ENCODE data around the gene UCHL3.

The UCHL3 gene

GRCh38 chr13:75550159-75550567 is 572 bp downstream of the UCHL3 start:
- DNase-seq, result no peak

- DNase-seq, result no peak
Measured at GRCh38 chr13:75554464-75554863, 4.9 kb downstream of the UCHL3 start.

DNA sequence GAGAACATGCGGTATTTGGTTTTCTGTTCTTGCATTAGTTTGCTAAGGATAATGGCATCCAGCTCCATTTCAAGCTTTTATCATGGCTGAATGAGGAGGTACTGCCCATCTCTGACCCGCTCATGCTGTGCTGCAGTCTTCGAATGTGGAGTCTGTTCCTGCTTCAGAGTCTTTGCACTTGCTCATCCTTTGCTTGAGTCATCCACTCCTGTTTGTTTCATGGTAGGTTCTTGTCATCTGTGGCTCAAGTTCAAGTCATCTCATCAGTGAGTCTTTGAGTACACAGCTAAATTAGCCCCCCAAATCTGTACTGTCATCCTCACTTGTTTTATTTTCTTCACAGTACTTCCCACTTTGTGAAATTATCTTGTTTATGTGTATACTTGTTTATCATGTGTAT is 5.4 kb downstream of the UCHL3 start:
- DNase-seq, result no peak

GRCh38 chr13:75555836-75556235 is 6.2 kb downstream of the UCHL3 start:
- no peak for DNase-seq

DNA sequence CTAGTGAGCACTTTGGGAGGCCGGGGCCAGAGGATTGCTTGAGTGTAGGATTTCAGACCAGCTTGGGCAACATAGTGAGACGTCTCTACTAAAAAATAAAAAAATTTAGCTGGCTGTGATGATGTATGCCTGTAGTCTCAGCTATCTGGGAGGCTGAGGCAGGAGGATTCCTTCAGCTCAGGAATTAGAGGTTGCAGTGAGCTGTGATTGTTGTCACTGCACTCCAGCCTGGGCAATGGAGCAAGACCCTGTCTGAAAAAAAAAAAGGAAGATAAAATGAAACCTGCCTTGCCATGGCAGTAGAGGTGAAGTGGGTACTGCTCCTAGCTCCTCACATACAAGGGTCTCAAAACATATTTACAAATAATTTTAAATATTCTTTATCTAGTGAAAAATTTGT is 7.4 kb downstream of the UCHL3 start:
- DNase-seq, result no peak

- no peak for DNase-seq
Measured at GRCh38 chr13:75558145-75558840, 8.7 kb downstream of the UCHL3 start.

- no peak for DNase-seq
Measured at GRCh38 chr13:75566658-75567057, 17.1 kb downstream of the UCHL3 start.

DNA sequence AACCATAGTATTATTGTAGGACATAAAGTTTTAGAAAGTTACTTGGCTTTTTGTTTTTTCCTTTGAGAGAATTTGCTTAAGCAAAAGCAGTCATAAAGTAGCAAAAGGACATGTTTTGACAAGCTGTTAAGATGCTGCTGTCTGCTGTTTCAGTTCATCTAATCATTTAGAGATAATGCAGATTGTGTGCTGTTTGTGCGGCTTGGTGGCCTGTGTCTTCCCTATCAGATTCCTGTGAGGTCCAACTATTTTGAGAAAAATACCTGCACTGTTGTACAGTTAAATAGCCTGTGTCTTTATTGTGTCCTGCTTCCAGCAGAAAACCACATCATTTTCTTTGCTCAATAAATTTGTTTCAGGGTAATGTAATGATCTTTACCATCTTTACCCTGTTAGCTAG is 20.0 kb downstream of the UCHL3 start:
- no peak for DNase-seq

GRCh38 chr13:75579529-75579928 is 29.9 kb downstream of the UCHL3 start:
- no peak for DNase-seq

DNA sequence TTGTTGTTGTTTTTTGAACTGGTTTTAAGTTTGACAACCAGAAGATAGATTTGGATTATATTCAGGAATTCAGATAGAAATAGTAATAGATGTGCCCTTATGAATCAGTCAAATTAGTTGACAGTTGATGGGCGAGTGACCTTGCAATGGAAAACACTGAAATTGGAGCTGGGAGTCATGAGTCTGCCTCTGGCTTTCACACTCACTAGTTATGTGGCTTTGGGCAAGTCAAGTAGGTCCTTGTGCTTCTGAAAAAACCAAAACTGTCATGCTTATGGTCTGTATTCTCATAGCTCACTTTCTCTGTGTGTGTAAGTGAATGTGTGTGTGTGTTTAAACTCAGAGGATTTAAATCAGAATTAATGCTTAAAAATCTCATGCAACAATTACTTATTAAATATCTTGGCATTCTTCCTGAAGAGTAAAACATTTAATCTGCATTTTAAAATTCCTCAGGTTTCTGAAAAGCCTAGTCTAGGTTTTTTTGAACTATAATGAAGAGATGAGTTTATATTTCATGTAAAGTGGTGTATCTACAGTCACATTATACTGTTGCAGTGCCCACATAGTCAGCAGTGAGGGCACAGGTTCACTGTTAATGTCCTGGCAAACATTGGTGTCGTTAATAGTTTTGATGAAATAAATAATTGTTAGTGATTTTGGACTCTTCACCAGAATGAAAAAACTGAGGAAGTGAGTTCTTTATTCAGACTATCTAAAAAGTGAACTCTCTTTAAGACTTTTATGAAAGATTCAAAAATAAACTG is 32.5 kb downstream of the UCHL3 start:
- DNase-seq, result no peak

DNA sequence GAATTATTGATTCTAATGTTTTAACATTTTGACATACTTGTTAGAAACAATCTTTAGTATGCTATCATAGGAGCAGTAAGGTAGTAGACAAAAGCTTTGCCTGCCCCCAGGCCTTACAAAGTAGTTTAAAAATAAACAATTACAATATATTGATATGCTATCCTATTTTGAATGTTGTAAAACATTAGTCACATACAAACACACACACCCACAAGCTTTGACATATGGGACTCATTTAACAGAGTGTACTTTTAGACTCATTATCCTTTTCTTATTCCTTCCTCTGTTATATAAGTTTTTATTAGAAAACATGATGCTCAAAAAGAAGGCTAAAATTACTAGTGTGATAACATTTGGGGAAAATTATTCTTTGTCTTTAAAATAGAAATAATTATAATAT is 33.5 kb downstream of the UCHL3 start:
- DNase-seq, result no peak

DNA sequence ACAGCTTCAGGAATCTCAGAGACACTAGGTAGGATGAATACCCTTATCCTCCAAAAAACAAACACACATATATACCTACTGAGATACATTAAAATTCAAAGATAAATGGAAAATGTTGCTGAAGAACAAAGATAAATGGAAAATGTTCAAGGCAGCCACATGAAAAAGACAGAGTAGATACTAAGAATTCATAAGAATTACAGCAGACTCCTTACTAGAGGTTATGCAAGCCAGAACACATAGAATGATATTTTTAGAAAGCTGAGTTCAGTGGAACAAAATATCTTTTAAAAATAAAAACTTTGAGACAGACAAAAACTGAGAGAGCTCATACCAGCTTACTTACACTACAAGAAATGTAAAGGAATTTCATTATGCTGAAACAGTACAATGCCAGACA is 35.6 kb downstream of the UCHL3 start:
- DNase-seq, result no peak

- DNase-seq, result no peak
Measured at GRCh38 chr13:75587679-75588078, 38.1 kb downstream of the UCHL3 start.

- DNase-seq, result no peak
Measured at GRCh38 chr13:75596657-75597182, 47.1 kb downstream of the UCHL3 start.

DNA sequence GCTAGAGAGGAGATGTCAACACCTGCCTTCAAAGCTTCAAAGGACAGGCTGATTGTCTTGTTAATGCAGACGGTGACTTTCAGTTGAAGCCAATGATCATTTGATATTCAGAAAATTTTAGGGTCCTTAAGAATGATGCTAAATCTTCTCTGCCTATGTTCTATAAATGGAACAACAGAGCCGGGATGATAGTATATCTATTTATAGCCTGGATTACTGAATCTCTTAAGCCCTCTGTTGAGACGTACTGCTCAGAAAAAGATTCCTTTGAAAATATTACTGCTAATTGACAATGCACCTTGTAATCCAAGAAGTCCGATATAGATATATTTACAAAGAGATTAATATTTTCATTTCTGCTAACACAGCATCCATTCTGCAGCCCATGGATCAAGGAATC is 50.8 kb downstream of the UCHL3 start:
- DNase-seq, result no peak

- DNase-seq, result no peak
Measured at GRCh38 chr13:75603038-75603437, 53.4 kb downstream of the UCHL3 start.

- no peak for DNase-seq
Measured at GRCh38 chr13:75607447-75607846, 57.9 kb downstream of the UCHL3 start.

GRCh38 chr13:75610466-75610865 is 60.9 kb downstream of the UCHL3 start:
- no peak for DNase-seq

DNA sequence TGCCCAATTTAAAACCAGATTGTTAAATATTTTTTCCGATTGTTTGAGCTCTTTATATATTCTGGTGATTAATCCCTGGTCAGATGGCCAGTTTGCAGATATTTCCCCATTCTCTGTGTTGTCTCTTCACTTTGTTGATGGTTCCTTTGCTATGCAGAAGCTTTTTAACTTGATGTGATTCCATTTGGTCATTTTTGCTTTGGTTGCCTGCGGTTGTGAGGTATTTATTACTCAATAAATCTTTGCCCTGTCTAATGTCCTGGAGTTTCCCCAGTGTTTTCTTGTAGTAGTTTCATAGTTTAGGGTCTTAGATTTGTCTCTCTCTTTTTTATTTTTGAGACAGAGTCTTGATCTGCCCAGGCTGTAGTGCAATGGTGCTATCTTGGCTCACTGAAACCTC is 62.8 kb downstream of the UCHL3 start:
- DNase-seq, result no peak

DNA sequence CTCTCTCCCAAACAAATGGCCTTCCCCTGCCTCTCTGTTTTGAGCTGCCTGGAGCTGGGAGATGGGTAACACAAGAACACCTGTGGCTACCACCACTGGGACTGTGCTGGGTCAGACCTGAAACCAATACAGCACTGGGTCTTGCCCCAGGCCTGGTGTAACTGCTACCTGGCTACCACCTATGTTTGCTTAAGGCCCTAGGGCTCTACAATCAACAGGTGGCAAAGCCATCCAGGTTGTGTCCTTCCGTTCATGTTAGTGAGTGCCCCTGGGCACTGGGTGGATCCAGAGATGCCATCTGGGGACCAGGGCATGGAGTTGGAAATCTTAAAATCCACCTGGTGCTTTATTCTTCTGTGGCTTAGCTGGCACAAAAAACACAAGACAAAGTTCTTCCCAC is 67.6 kb downstream of the UCHL3 start:
- DNase-seq, result no peak

DNA sequence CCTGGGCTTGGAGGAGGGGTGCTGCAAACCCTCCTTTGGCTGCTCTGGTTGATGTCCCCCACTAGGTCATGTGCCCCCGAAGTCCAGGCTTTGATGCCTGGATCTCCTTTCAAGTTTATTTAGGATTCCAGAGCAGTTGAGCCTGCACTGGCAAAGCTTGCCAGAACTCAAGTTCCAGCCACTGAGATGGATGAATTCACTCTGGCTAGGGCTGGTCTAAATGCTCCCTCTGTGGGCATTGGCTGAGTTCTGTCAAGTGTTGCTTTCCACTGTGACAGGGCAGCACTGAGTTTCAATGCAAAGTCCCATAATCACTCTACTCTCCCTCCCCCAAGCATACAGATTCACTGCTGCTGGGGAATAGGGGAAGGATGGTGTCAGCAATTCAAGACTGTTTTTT is 68.7 kb downstream of the UCHL3 start:
- no peak for DNase-seq

DNA sequence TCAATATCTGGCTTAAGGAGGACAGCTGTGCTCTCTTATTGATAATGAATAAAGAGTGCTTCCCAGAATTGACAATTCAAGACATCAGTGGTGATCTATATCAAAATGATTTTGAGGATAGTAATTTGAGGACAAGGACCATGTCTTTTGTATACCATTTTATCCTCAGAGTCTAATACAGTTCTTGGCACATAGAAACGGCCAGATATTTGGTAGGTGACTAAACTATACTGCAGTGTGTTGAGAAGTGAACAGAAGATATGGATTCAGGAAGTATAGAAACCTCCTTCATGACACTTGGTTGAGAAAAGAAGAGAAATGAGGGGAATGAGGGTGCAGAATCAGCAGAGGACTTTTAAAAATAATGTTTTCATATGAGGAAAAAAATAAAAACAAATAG is 70.4 kb downstream of the UCHL3 start:
- no peak for DNase-seq

GRCh38 chr13:75621147-75621546 is 71.6 kb downstream of the UCHL3 start:
- DNase-seq, result no peak

DNA sequence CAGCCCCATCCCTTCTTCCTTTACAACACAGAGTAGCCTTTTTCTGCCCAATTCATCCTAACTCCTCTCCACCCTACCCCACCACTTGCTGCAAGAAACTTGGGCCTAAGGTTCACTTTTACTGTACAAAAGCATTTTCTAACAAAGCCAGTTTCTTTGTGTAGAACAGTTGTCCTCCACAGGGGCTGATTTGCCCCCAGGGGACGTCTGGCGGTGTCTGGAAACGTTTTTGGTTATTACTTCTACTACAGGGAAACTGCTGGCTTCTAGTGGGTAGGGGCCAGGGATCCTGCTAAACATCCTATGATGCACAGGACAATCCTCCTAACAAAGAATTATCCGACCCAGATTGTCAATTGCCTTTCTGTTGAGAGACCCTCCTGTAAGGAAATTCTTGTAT is 79.2 kb downstream of the UCHL3 start:
- no peak for DNase-seq

GRCh38 chr13:75633285-75633684 is 83.7 kb downstream of the UCHL3 start:
- no peak for DNase-seq
